Neural cell (in vitro differentiated cells): Measurements from ENCODE around the gene LILRB3. TPM values are rescaled to one million over a fixed set of nuclear protein-coding genes. Genes with fewer than 3 reads are reported as not detected.

Experiments
- H2AFZ ChIP-seq: fragments of 200-600, 300-800 bp; sonication (generic), shearing (Covaris generic); 2 replicates; pipeline ENCODE4 v1.6.0; 2014; ENCODE audit warnings: low read depth, mild to moderate bottlenecking, antibody characterized with exemption, low read length, moderate library complexity
- H3F3A ChIP-seq: fragments of 200-600 bp; shearing (Covaris generic); 2 replicates; pipeline ENCODE4 v1.6.1; 2016; ENCODE audit warnings: mild to moderate bottlenecking, moderate library complexity, mixed read lengths, antibody characterized with exemption, low read length; ENCODE audit not compliant: insufficient read depth, poor library complexity, severe bottlenecking
- H3K27ac ChIP-seq: fragments of 200-600, 300-800 bp; sonication (generic), shearing (Covaris generic); 2 replicates; pipeline ENCODE4 v1.5.1; 2014; ENCODE audit warnings: mild to moderate bottlenecking, low read length, moderate library complexity
- H3K27me3 ChIP-seq: fragments of 300-800, 200-600 bp; sonication (generic), shearing (Covaris generic); 2 replicates; pipeline ENCODE4 v1.6.0; 2014; ENCODE audit warnings: mild to moderate bottlenecking, low read depth, low read length, moderate library complexity; ENCODE audit not compliant: insufficient read depth
- H3K36me3 ChIP-seq: fragments of 300-800, 200-600 bp; sonication (generic), shearing (Covaris generic); 2 replicates; pipeline ENCODE4 v1.5.1; 2014; ENCODE audit warnings: mild to moderate bottlenecking, antibody characterized with exemption, low read length, moderate library complexity; ENCODE audit not compliant: insufficient read depth
- H3K4me2 ChIP-seq: fragments of 300-800, 200-600 bp; sonication (generic), shearing (Covaris generic); 2 replicates; pipeline ENCODE4 v1.6.0; 2014; ENCODE audit warnings: mild to moderate bottlenecking, low read length
- H3K4me3 ChIP-seq: fragments of 300-800, 200-600 bp; sonication (generic), shearing (Covaris generic); 2 replicates; pipeline ENCODE4 v1.5.1; 2014; ENCODE audit warnings: mild to moderate bottlenecking, low read length, moderate library complexity
- H3K79me2 ChIP-seq: fragments of 200-600 bp; shearing (Covaris generic); replicated peaks from 2 replicates; pipeline ENCODE4 v1.6.0; 2014; ENCODE audit warnings: mild to moderate bottlenecking, low read length, moderate library complexity; ENCODE audit not compliant: insufficient read depth
- H3K9ac ChIP-seq: fragments of 300-800, 200-600 bp; sonication (generic), shearing (Covaris generic); 2 replicates; pipeline ENCODE4 v1.6.1; 2016; ENCODE audit warnings: mild to moderate bottlenecking, low read length, mixed read lengths
- H3K9me2 ChIP-seq: fragments of 200-600 bp; shearing (Covaris generic); 2 replicates; pipeline ENCODE4 v1.6.1; 2016; ENCODE audit warnings: mild to moderate bottlenecking, low read length, mixed read lengths; ENCODE audit not compliant: insufficient read depth
- H3K9me3 ChIP-seq: fragments of 200-600, 300-800 bp; sonication (generic), shearing (Covaris generic); 2 replicates; pipeline ENCODE4 v1.6.1; 2016; ENCODE audit warnings: mild to moderate bottlenecking, mixed run types, low read length, moderate library complexity, mixed read lengths
- H4K20me1 ChIP-seq: fragments of 200-600 bp; shearing (Covaris generic); 2 replicates; pipeline ENCODE4 v1.6.1; 2016; ENCODE audit warnings: mild to moderate bottlenecking, mixed run types; ENCODE audit not compliant: insufficient read depth
- CTCF ChIP-seq: fragments of 450-650 bp; IDR thresholded peaks from 2 replicates; pipeline ENCODE4 v1.5.1; 2014; ENCODE audit warnings: antibody characterized with exemption, mild to moderate bottlenecking, moderate library complexity; ENCODE audit not compliant: poor library complexity, severe bottlenecking
- EP300 ChIP-seq: fragments of 450-650 bp; conservative IDR thresholded peaks from 2 replicates; pipeline ENCODE4 v1.6.1; 2014; ENCODE audit warnings: antibody characterized with exemption, mild to moderate bottlenecking, moderate library complexity; ENCODE audit not compliant: poor library complexity, severe bottlenecking
- EZH2 ChIP-seq: fragments of 200-600, 300-800 bp; shearing (Covaris generic), sonication (generic); IDR thresholded peaks from 2 replicates; pipeline ENCODE4 v1.6.1; 2014; ENCODE audit warnings: antibody characterized with exemption, low read length, borderline replicate concordance, mild to moderate bottlenecking; ENCODE audit not compliant: insufficient read depth, poor library complexity, severe bottlenecking
- MXI1 ChIP-seq: fragments of 450-650 bp; conservative IDR thresholded peaks from 2 replicates; pipeline ENCODE4 v1.6.1; 2014; ENCODE audit warnings: antibody characterized with exemption, mild to moderate bottlenecking; ENCODE audit not compliant: poor library complexity, severe bottlenecking
- POLR2AphosphoS5 ChIP-seq: IDR thresholded peaks from 2 replicates; pipeline ENCODE4 v1.6.1; 2012
- RAD21 ChIP-seq: fragments of 450-650 bp; conservative IDR thresholded peaks from 2 replicates; pipeline ENCODE4 v1.6.1; 2014; ENCODE audit warnings: antibody characterized with exemption, mild to moderate bottlenecking, moderate library complexity
- REST ChIP-seq: IDR thresholded peaks from 2 replicates; pipeline ENCODE4 v1.6.1; 2012; ENCODE audit warnings: borderline replicate concordance
- SMC3 ChIP-seq: fragments of 450-650 bp; conservative IDR thresholded peaks from 2 replicates; pipeline ENCODE4 v1.6.1; 2014; ENCODE audit warnings: antibody characterized with exemption, mild to moderate bottlenecking, moderate library complexity; ENCODE audit not compliant: poor library complexity
- TAF1 ChIP-seq: IDR thresholded peaks from 2 replicates; pipeline ENCODE4 v1.6.1; 2012; ENCODE audit warnings: low read depth
- polyA plus RNA-seq: library from polyadenylated mRNA; depleted of rRNA; stranded (reverse); fragments of >200 nt; gene quantifications from 2 replicates; pipeline ENCODE4 v1.2.3, GENCODE V29; 2014

LILRB3 gene
- polyA plus RNA-seq, 1 donor from 2014 or later: not detected

GRCh38 chr19:54252845-54253244 lies 30.0 kb upstream of the LILRB3 start:
- no peaks in the 10 kb centered on the region for H3F3A ChIP-seq
- H2AFZ ChIP-seq: no peak overlapping the region
- H3K27me3 ChIP-seq: no peaks in the 10 kb centered on the region
- no peak for TF ChIP-seq TAF1
- TF ChIP-seq RAD21: no peak
- TF ChIP-seq CTCF: no peak
- TF ChIP-seq EP300: no peak
- no peak for TF ChIP-seq REST
- TF ChIP-seq MXI1: no peak
- no peak for TF ChIP-seq SMC3
- TF ChIP-seq POLR2AphosphoS5: no peak
- TF ChIP-seq EZH2: no peak
- no peak overlapping the region for H3K27ac ChIP-seq
- no peaks in the 10 kb centered on the region for H3K9me2 ChIP-seq
- no peak overlapping the region for H3K9ac ChIP-seq
- no peaks in the 10 kb centered on the region for H3K79me2 ChIP-seq
- H4K20me1 ChIP-seq: no peaks in the 10 kb centered on the region
- no peak overlapping the region for H3K4me2 ChIP-seq
- no peaks in the 10 kb centered on the region for H3K9me3 ChIP-seq
- H3K4me3 ChIP-seq: no peak overlapping the region
- H3K36me3 ChIP-seq: no peaks in the 10 kb centered on the region

GRCh38 chr19:54252243-54252642 lies 29.4 kb upstream of the LILRB3 start:
- Histone ChIP-seq H3K36me3 (no peaks in the 10 kb centered on the region), H3K4me3 (no peak overlapping the region), H3K9me2 (no peaks in the 10 kb centered on the region), H3K79me2 (no peaks in the 10 kb centered on the region), H3K27me3 (no peaks in the 10 kb centered on the region), H3K9me3 (no peaks in the 10 kb centered on the region), H3K27ac (no peak overlapping the region), H2AFZ (no peak overlapping the region), H3K4me2 (no peak overlapping the region), H3F3A (no peaks in the 10 kb centered on the region), H4K20me1 (no peaks in the 10 kb centered on the region), H3K9ac (no peak overlapping the region)
- no peak for TF ChIP-seq MXI1
- TF ChIP-seq RAD21: no peak
- no peak for TF ChIP-seq TAF1
- no peak for TF ChIP-seq EP300
- TF ChIP-seq REST: no peak
- no peak for TF ChIP-seq EZH2
